IMR-90 (cell line): Measurements from ENCODE around the gene AAK1. TPM values are rescaled to one million over a fixed set of nuclear protein-coding genes. Genes with fewer than 3 reads are reported as not detected.

Experiments
- ATAC-seq: fragments of 200-7000 bp; cut with Tn5 transposase; 2 replicates; pipeline ENCODE4 v1.9.1; 2020; ENCODE audit warnings: low read depth, mild to moderate bottlenecking, moderate library complexity
- BruUV-seq: library from RNA; stranded (reverse); fragments of 400-500 nt; replicated peaks from 2 replicates; lab custom pipeline; 2021; lab: Mats Ljungman, UMichigan
- CTCF ChIA-PET: fragments of 300-600 bp; formaldehyde crosslinking; extraction: SDS; loops from one replicate; lab custom pipeline; 2021; ENCODE audit warnings: antibody characterized with exemption; lab: Yijun Ruan, JAX
- POLR2A ChIA-PET: fragments of 300-600 bp; sonication (Branson Sonifier 250); formaldehyde crosslinking; loops from one replicate; lab custom pipeline; 2022; ENCODE audit warnings: antibody characterized with exemption; ENCODE audit not compliant: unreplicated experiment; lab: Charles Lee
- DNase-seq: peaks from one replicate; pipeline ENCODE4 v3.0.0; 2013
- H2AFZ ChIP-seq: replicated peaks from 2 replicates; pipeline ENCODE3; 2013; ENCODE audit warnings: low read length, mild to moderate bottlenecking; ENCODE audit not compliant: poor library complexity
- H2AK5ac ChIP-seq: 2 replicates; pipeline ENCODE4 v1.6.1; 2013; ENCODE audit warnings: low read depth, low read length, inconsistent platforms
- H2AK9ac ChIP-seq: replicated peaks from 2 replicates; pipeline ENCODE3; 2013; ENCODE audit warnings: mild to moderate bottlenecking, low read depth, low read length, moderate library complexity; ENCODE audit not compliant: poor library complexity
- H2BK120ac ChIP-seq: 2 replicates; pipeline ENCODE4 v1.6.1; 2013; ENCODE audit warnings: low read depth, low read length, inconsistent platforms
- H2BK15ac ChIP-seq: 3 replicates; pipeline ENCODE4 v1.6.1; 2013; ENCODE audit warnings: low read depth, low read length, inconsistent platforms
- H2BK20ac ChIP-seq: 2 replicates; pipeline ENCODE4 v1.6.1; 2013; ENCODE audit warnings: low read depth, mild to moderate bottlenecking, inconsistent platforms, low read length, moderate library complexity
- H2BK5ac ChIP-seq: 2 replicates; pipeline ENCODE4 v1.6.1; 2013; ENCODE audit warnings: mild to moderate bottlenecking, low read depth, low read length, inconsistent platforms; ENCODE audit not compliant: poor library complexity, severe bottlenecking
- H3K14ac ChIP-seq: replicated peaks from 2 replicates; pipeline ENCODE4 v1.6.1; 2013; ENCODE audit warnings: low read depth, low read length, inconsistent platforms
- H3K18ac ChIP-seq: 2 replicates; pipeline ENCODE4 v1.6.1; 2013; ENCODE audit warnings: low read depth, low read length, control low read depth
- H3K23ac ChIP-seq: 2 replicates; pipeline ENCODE4 v1.6.1; 2013; ENCODE audit warnings: low read depth, low read length, inconsistent platforms
- H3K27ac ChIP-seq: 2 replicates; pipeline ENCODE4 v1.5.1; 2013; ENCODE audit warnings: mild to moderate bottlenecking, control low read depth, low read length; ENCODE audit not compliant: insufficient read depth
- H3K27me3 ChIP-seq: 2 replicates; pipeline ENCODE4 v1.6.1; 2013; ENCODE audit warnings: low read length; ENCODE audit not compliant: control insufficient read depth, insufficient read depth
- H3K36me3 ChIP-seq: 2 replicates; pipeline ENCODE4 v1.6.1; 2013; ENCODE audit warnings: low read length, mixed read lengths; ENCODE audit not compliant: control insufficient read depth, insufficient read depth
- H3K4ac ChIP-seq: 2 replicates; pipeline ENCODE4 v1.6.1; 2013; ENCODE audit warnings: low read depth, low read length, inconsistent platforms
- H3K4me1 ChIP-seq: 2 replicates; pipeline ENCODE4 v1.6.1; 2013; ENCODE audit warnings: low read length, mixed read lengths; ENCODE audit not compliant: control insufficient read depth, insufficient read depth
- H3K4me2 ChIP-seq: 2 replicates; pipeline ENCODE4 v1.6.1; 2013; ENCODE audit warnings: low read depth, mild to moderate bottlenecking, control low read depth, low read length, moderate library complexity
- H3K4me3 ChIP-seq: 2 replicates; pipeline ENCODE4 v1.5.1; 2013; ENCODE audit warnings: low read depth, mild to moderate bottlenecking, control low read depth, low read length, moderate library complexity; ENCODE audit not compliant: insufficient read depth
- H3K56ac ChIP-seq: 2 replicates; pipeline ENCODE4 v1.6.1; 2013; ENCODE audit warnings: low read length, inconsistent platforms; ENCODE audit not compliant: insufficient read depth; ENCODE audit errors: extremely low read depth
- H3K79me1 ChIP-seq, 2 experiments: 2 replicates each; pipeline ENCODE4 v1.6.1; 2013; ENCODE audit warnings: low read length in 2 of 2, inconsistent platforms in 1 of 2, low read depth in 1 of 2
- H3K9ac ChIP-seq: 2 replicates; pipeline ENCODE4 v1.6.1; 2013; ENCODE audit warnings: low read depth, low read length, control low read depth
- H3K9me1 ChIP-seq: 2 replicates; pipeline ENCODE4 v1.6.1; 2013; ENCODE audit warnings: low read length, inconsistent platforms; ENCODE audit not compliant: insufficient read depth
- H3K9me3 ChIP-seq: 2 replicates; pipeline ENCODE4 v1.6.1; 2013; ENCODE audit warnings: low read length; ENCODE audit not compliant: control insufficient read depth, insufficient read depth
- H4K20me1 ChIP-seq: 2 replicates; pipeline ENCODE4 v1.6.1; 2013; ENCODE audit warnings: low read length, inconsistent platforms; ENCODE audit not compliant: insufficient read depth
- H4K5ac ChIP-seq: 2 replicates; pipeline ENCODE4 v1.6.1; 2013; ENCODE audit warnings: mild to moderate bottlenecking, low read depth, low read length, control low read depth
- H4K8ac ChIP-seq, 2 experiments: 2 replicates each; pipeline ENCODE4 v1.6.1; 2013; ENCODE audit warnings: low read depth in 2 of 2, low read length in 2 of 2, control low read depth in 1 of 2, inconsistent platforms in 1 of 2
- H4K91ac ChIP-seq: 2 replicates; pipeline ENCODE4 v1.6.1; 2013; ENCODE audit warnings: low read depth, low read length, inconsistent platforms; ENCODE audit not compliant: insufficient read depth
- CHD1 ChIP-seq: IDR thresholded peaks from 2 replicates; pipeline ENCODE4 v1.6.1; 2012; ENCODE audit warnings: low read depth, low read length, improper control_type of control experiment
- MAFK ChIP-seq: IDR thresholded peaks from 2 replicates; pipeline ENCODE4 v1.6.1; 2012; ENCODE audit warnings: low read depth, low read length, improper control_type of control experiment
- RCOR1 ChIP-seq: IDR thresholded peaks from 2 replicates; pipeline ENCODE4 v1.6.1; 2012; ENCODE audit warnings: mild to moderate bottlenecking, low read length, improper control_type of control experiment; ENCODE audit not compliant: insufficient replicate concordance
- SMC3 ChIP-seq: fragments of 150-350 bp; IDR thresholded peaks from 2 replicates; pipeline ENCODE4 v1.6.1; 2016; ENCODE audit warnings: low read depth, mild to moderate bottlenecking, antibody characterized with exemption, low read length, moderate library complexity
- WGBS, 2 experiments: methylation state at CpG; one replicate each; pipeline versions ENCODE4 v1.1.5 to v1.1.7; 2013; ENCODE audit warnings: missing lambda C conversion rate in 2 of 2; ENCODE audit not compliant: insufficient read length in 1 of 2; ENCODE audit errors: extremely low coverage in 2 of 2; 5-methylcytosine and 5-hydroxymethylcytosine counted together
- dilution Hi-C: fragments of 300-500 bp; cut with HindIII; formaldehyde crosslinking; loops from one replicate; pipeline ENCODE4 v1.14.3; 2018; ENCODE audit warnings: low sequenced_read_pairs; ENCODE audit not compliant: unreplicated experiment
- in situ Hi-C: fragments of 300-500 bp; cut with MboI; formaldehyde crosslinking; loops from 3 replicates; pipeline ENCODE4 v1.14.3; 2019; ENCODE audit warnings: low sequenced_read_pairs, inconsistent platforms, mixed read lengths
- intact Hi-C: fragments of 100-400 bp; cut with micrococcal nuclease; formaldehyde crosslinking; loops from 2 replicates; pipeline ENCODE4 v1.10.0; 2022
- polyA plus RNA-seq, 3 experiments: library from polyadenylated mRNA; depleted of rRNA; stranded (reverse); fragments of >200 nt; gene quantifications; 2 replicates each; pipeline ENCODE4 v1.2.3, GENCODE V29; 2012; ENCODE audit warnings: low replicate concordance in 1 of 3
- total RNA-seq: library from RNA; depleted of rRNA; stranded (reverse); fragments of >200 nt; gene quantifications from 2 replicates; pipeline ENCODE4 v1.2.3, GENCODE V29; 2012
- TF ChIP-seq, protein P1 (sequence below): fragments of 150-350 bp; IDR thresholded peaks from 2 replicates; pipeline ENCODE4 v1.6.1; 2017; ENCODE audit warnings: mild to moderate bottlenecking, antibody characterized with exemption, low read length, low read depth

Gene AAK1
- total and polyA plus RNA-seq, 2 of the 4 experiments (the other 2 are of a cell fraction) = 21.9 to 26.5 TPM

DNA sequence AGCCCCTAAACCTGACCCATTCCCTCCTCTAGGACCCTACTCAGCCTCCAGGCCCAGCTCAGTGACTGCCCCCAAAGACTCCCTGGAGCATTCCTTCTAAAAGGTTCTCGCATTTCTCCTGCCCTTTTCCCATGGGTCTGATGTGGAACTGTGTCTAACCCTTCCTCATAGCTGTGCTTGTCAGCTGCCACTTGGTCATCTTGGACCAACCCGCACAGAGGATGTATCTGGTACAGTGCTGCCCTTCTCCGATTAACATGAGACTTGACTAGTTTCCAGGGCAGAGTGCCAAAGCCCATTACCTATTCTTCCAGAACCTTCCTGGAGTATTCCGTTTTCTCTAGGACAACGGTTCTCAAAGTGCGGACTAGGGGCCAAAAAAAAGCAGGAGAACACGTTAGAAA is 205.8 kb downstream of the AAK1 start:
- H3K27ac ChIP-seq = peak overlapping the region; percentile 83
- peak overlapping the region; percentile 75 for H4K91ac ChIP-seq
- no TSS peak for BruUV-seq
- POLR2A ChIA-PET = no interaction called here
- peak overlapping the region; percentile 86 for H2AFZ ChIP-seq
- peak overlapping the region; percentile 64 for H2BK5ac ChIP-seq
- H3K36me3 ChIP-seq = no peaks in the 10 kb centered on the region
- peak overlapping the region; percentile 66 for H3K14ac ChIP-seq
- peak overlapping the region; percentile 95 to 97 for H4K8ac ChIP-seq
- peaks cover 22 to 34% of the 10 kb centered on the region in 2 experiments for H3K79me1 ChIP-seq
- intact Hi-C loops (loop anchor here (2.0 to 5.0 kb wide), 2 partner anchors 207 to 275 kb away; no protein-coding TSS in a partner anchor), in situ Hi-C loops (no loop called here), dilution Hi-C loops (no loop called here)
- ATAC-seq (peak; percentile 9), DNase-seq (no peak)
- peak overlapping the region; percentile 11; the same call in 2 of the 3 replicates for H2BK15ac ChIP-seq
- peak overlapping the region; percentile 23 for H3K56ac ChIP-seq
- WGBS, 2 experiments = 17% methylated on average over 1 of the region's 7 CpGs; no CpG with 5 or more reads in 1 of the 2 experiments
- H3K9me3 ChIP-seq = no peaks in the 10 kb centered on the region
- H3K27me3 ChIP-seq = no peaks in the 10 kb centered on the region
- H3K18ac ChIP-seq = peak overlapping the region; percentile 58
- H3K4ac ChIP-seq = peak overlapping the region; percentile 70
- peaks cover 4% of the 10 kb centered on the region for H3K4me1 ChIP-seq
- peak overlapping the region; percentile 50 for H3K4me2 ChIP-seq
- H2BK20ac ChIP-seq = peak overlapping the region; percentile 11
- TF ChIP-seq CHD1 (no peak), MAFK (no peak), RCOR1 (no peak), SMC3 (no peak)
- TF ChIP-seq, protein P1, sequence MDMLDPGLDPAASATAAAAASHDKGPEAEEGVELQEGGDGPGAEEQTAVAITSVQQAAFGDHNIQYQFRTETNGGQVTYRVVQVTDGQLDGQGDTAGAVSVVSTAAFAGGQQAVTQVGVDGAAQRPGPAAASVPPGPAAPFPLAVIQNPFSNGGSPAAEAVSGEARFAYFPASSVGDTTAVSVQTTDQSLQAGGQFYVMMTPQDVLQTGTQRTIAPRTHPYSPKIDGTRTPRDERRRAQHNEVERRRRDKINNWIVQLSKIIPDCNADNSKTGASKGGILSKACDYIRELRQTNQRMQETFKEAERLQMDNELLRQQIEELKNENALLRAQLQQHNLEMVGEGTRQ = no peak
- no peaks in the 10 kb centered on the region for H4K20me1 ChIP-seq
- peak overlapping the region; percentile 19 for H3K23ac ChIP-seq
- H2AK9ac ChIP-seq = peak overlapping the region; percentile 70
- peak overlapping the region; percentile 21 for H2BK120ac ChIP-seq
- H2AK5ac ChIP-seq = peak overlapping the region; percentile 84
- peaks cover 5% of the 10 kb centered on the region; the same call in 1 of the 2 replicates for H3K9me1 ChIP-seq
- H3K9ac ChIP-seq = peak overlapping the region; percentile 70
- CTCF ChIA-PET = interaction anchor here (0.6 to 1.0 kb wide), 3 partner anchors 13 to 484 kb away, joined by 3 to 6 read pairs (median 4); no protein-coding TSS in a partner anchor
- peak overlapping the region; percentile 59 for H3K4me3 ChIP-seq
- H4K5ac ChIP-seq = peak overlapping the region; percentile 92
